Astrocyte (in vitro differentiated cells and primary cell): ENCODE results near the gene TRIM7. TPM values are rescaled to one million over a fixed set of nuclear protein-coding genes. Genes with fewer than 3 reads are reported as not detected.
A peak's percentile ranks its signal among the peaks of the same experiment; 100 is the strongest.

ENCODE experiments used
- DNase-seq: peaks from one replicate; pipeline ENCODE4 v3.0.0-alpha.2; 2010; ENCODE audit warnings: low read depth
- FAIRE-seq: peaks from 2 replicates; lab custom pipeline; 2011; peaks lifted over from hg19 to GRCh38; lab: Jason Lieb, UNC
- H2AFZ ChIP-seq: 2 replicates; pipeline ENCODE4 v1.6.0; 2012; ENCODE audit warnings: low read depth, low read length, inconsistent platforms
- H3K27ac ChIP-seq: 2 replicates; pipeline ENCODE4 v1.5.1; 2011; ENCODE audit warnings: low read depth, low read length, inconsistent platforms
- H3K27me3 ChIP-seq: 2 replicates; pipeline ENCODE4 v1.6.0; 2011; ENCODE audit warnings: low read length, inconsistent platforms; ENCODE audit not compliant: insufficient read depth
- H3K36me3 ChIP-seq: 2 replicates; pipeline ENCODE4 v1.5.1; 2011; ENCODE audit warnings: low read length, inconsistent platforms; ENCODE audit not compliant: insufficient read depth
- H3K4me1 ChIP-seq: 2 replicates; pipeline ENCODE4 v1.5.1; 2011; ENCODE audit warnings: low read length, inconsistent platforms; ENCODE audit not compliant: insufficient read depth
- H3K4me2 ChIP-seq: 2 replicates; pipeline ENCODE4 v1.6.0; 2012; ENCODE audit warnings: low read length, inconsistent platforms
- H3K4me3 ChIP-seq: 2 replicates; pipeline ENCODE4 v1.5.1; 2011; ENCODE audit warnings: low read depth, mild to moderate bottlenecking, low read length, inconsistent platforms; ENCODE audit not compliant: insufficient read depth
- H3K79me2 ChIP-seq: 2 replicates; pipeline ENCODE4 v1.6.0; 2012; ENCODE audit warnings: mild to moderate bottlenecking, low read length, inconsistent platforms; ENCODE audit not compliant: insufficient read depth
- H3K9ac ChIP-seq: 2 replicates; pipeline ENCODE4 v1.6.0; 2012; ENCODE audit warnings: mild to moderate bottlenecking, low read length, inconsistent platforms
- H3K9me3 ChIP-seq: 2 replicates; pipeline ENCODE4 v1.5.1; 2012; ENCODE audit warnings: low read depth, mild to moderate bottlenecking, low read length, inconsistent platforms; ENCODE audit not compliant: insufficient read depth
- H4K20me1 ChIP-seq: 2 replicates; pipeline ENCODE4 v1.6.0; 2012; ENCODE audit warnings: low read length, inconsistent platforms; ENCODE audit not compliant: insufficient read depth
- H3K27ac Mint-ChIP-seq: one replicate; pipeline ENCODE4 v1.8.0; 2021; ENCODE audit warnings: mild to moderate bottlenecking, mixed read lengths; ENCODE audit not compliant: unreplicated experiment
- H3K27me3 Mint-ChIP-seq: one replicate; pipeline ENCODE4 v1.8.0; 2021; ENCODE audit warnings: low read depth, mixed read lengths; ENCODE audit not compliant: unreplicated experiment
- H3K36me3 Mint-ChIP-seq: one replicate; pipeline ENCODE4 v1.8.0; 2021; ENCODE audit warnings: low read depth, mixed read lengths; ENCODE audit not compliant: unreplicated experiment
- H3K4me1 Mint-ChIP-seq: one replicate; pipeline ENCODE4 v1.8.0; 2021; ENCODE audit warnings: low read depth, mixed read lengths; ENCODE audit not compliant: unreplicated experiment
- H3K4me3 Mint-ChIP-seq: one replicate; pipeline ENCODE4 v1.8.0; 2021; ENCODE audit warnings: mild to moderate bottlenecking, moderate library complexity, mixed read lengths; ENCODE audit not compliant: unreplicated experiment
- H3K9me3 Mint-ChIP-seq: one replicate; pipeline ENCODE4 v1.8.0; 2021; ENCODE audit warnings: mild to moderate bottlenecking, mixed read lengths; ENCODE audit not compliant: unreplicated experiment
- EZH2 ChIP-seq: IDR thresholded peaks from 2 replicates; pipeline ENCODE4 v1.6.1; 2012; ENCODE audit warnings: mild to moderate bottlenecking, low read length, inconsistent platforms; ENCODE audit not compliant: insufficient read depth
- total RNA-seq: library from RNA; stranded (reverse); gene quantifications from 2 replicates; pipeline ENCODE4 v1.2.1, GENCODE V29; 2021
- TF ChIP-seq, protein P1 (sequence below): IDR thresholded peaks from 2 replicates; pipeline ENCODE4 v1.5.1; 2011; ENCODE audit warnings: low read depth, mild to moderate bottlenecking, inconsistent platforms, low read length, moderate library complexity; ENCODE audit not compliant: insufficient read depth

Gene TRIM7
- total RNA-seq, 1 donor from 2014 or later = 0.27 TPM

DNA sequence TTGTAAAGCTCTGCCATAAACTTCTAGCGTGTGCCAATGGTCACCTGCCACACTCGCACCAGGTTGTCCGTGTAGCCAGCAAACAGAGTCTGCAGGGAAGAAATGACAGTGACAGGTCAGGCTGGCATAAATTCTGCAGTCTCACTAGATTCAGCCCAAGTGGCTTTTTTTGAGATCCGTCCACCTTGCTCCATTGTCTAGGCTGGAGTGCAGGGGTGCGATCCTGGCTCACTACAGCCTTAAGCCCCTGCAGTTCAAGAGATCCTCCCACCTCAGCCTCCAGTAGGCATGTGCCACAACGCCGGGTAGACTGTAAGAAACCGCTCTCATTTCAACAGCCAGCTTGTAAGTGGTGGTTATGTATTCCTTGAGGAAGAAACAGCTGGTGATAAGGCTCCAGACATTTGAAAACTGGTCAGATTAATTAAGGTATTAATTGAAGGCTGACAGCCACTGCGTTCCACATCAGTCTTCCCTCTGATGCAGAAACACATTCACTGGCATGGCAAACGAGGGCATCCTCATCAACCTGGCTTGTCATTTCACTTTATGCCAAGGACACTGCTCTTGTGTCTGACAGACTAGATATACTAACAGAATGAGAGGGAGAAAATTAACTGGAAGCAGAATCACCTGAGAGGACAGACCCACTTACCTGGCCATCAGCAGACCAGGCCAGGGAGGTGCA lies 32.1 kb upstream of the TRIM7 start:
- peaks cover 86% of the 10 kb centered on the region for H4K20me1 ChIP-seq
- DNase-seq (no peak), FAIRE-seq (no peak)
- no peaks in the 10 kb centered on the region for H3K9me3 ChIP-seq
- peaks cover 71% of the 10 kb centered on the region for H3K36me3 ChIP-seq
- H3K27me3 ChIP-seq = no peaks in the 10 kb centered on the region
- Mint-ChIP-seq H3K4me1 (peaks cover 29% of the 10 kb centered on the region), H3K36me3 (peaks cover 44% of the 10 kb centered on the region), H3K27ac (no peak overlapping the region), H3K9me3 (no peaks in the 10 kb centered on the region), H3K4me3 (peak overlapping the region; percentile 66), H3K27me3 (no peaks in the 10 kb centered on the region)
- peaks cover 20% of the 10 kb centered on the region for H3K4me1 ChIP-seq
- H2AFZ ChIP-seq = no peak overlapping the region
- no peak for TF ChIP-seq EZH2
- TF ChIP-seq, protein P1, sequence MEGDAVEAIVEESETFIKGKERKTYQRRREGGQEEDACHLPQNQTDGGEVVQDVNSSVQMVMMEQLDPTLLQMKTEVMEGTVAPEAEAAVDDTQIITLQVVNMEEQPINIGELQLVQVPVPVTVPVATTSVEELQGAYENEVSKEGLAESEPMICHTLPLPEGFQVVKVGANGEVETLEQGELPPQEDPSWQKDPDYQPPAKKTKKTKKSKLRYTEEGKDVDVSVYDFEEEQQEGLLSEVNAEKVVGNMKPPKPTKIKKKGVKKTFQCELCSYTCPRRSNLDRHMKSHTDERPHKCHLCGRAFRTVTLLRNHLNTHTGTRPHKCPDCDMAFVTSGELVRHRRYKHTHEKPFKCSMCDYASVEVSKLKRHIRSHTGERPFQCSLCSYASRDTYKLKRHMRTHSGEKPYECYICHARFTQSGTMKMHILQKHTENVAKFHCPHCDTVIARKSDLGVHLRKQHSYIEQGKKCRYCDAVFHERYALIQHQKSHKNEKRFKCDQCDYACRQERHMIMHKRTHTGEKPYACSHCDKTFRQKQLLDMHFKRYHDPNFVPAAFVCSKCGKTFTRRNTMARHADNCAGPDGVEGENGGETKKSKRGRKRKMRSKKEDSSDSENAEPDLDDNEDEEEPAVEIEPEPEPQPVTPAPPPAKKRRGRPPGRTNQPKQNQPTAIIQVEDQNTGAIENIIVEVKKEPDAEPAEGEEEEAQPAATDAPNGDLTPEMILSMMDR = no peak
- no peak overlapping the region for H3K4me2 ChIP-seq
- no peak overlapping the region for H3K4me3 ChIP-seq
- peaks cover 53% of the 10 kb centered on the region for H3K79me2 ChIP-seq
- no peak overlapping the region for H3K27ac ChIP-seq
- peak overlapping the region; percentile 40 for H3K9ac ChIP-seq

DNA sequence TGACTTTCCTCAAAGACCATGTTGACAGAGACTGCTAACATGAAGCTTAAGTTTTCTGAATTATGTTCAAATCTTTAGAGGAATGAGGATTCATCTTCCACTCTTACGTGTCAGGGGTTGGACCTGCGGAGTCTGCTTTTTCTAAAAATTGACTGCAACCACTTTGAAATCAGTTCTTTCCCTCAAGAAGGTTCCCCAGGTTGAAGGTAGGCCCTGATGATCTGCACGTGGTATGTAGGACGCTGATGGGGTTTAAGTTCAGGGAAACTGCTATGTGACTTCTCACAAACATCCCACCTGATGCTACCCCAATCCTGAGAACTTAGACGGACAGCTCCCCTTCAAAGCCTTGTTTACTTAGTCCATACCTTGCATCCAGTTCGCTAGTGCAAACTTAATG lies 31.5 kb upstream of the TRIM7 start:
- H3K27ac Mint-ChIP-seq = peak overlapping the region; percentile 12
- no peak overlapping the region for H3K27ac ChIP-seq
- no peaks in the 10 kb centered on the region for H3K9me3 ChIP-seq
- peaks cover 14% of the 10 kb centered on the region for H3K4me1 ChIP-seq
- no peak overlapping the region for H2AFZ ChIP-seq
- peaks cover 67% of the 10 kb centered on the region for H3K36me3 ChIP-seq
- no peaks in the 10 kb centered on the region for H3K9me3 Mint-ChIP-seq
- FAIRE-seq (no peak), DNase-seq (no peak)
- no peak overlapping the region for H3K4me2 ChIP-seq
- peaks cover 39% of the 10 kb centered on the region for H3K36me3 Mint-ChIP-seq
- H3K79me2 ChIP-seq = peaks cover 47% of the 10 kb centered on the region
- H3K9ac ChIP-seq = no peak overlapping the region
- H3K4me3 Mint-ChIP-seq = peak overlapping the region; percentile 54
- H3K27me3 Mint-ChIP-seq = no peaks in the 10 kb centered on the region
- peaks cover 82% of the 10 kb centered on the region for H4K20me1 ChIP-seq
- peaks cover 23% of the 10 kb centered on the region for H3K4me1 Mint-ChIP-seq
- TF ChIP-seq, protein P1 = no peak
- no peak for TF ChIP-seq EZH2
- H3K4me3 ChIP-seq = no peak overlapping the region
- no peaks in the 10 kb centered on the region for H3K27me3 ChIP-seq
